ENCODE measurements around the gene BLID.
A peak's percentile ranks its signal among the peaks of the same experiment; 100 is the strongest.

Gene BLID

GRCh38 chr11:122115524-122116379 is at the start of gene BLID:
BLID (minus strand) TSS chr11:122116215; CDS start chr11:122115922, 293 bp downstream.
- peak; percentile 58 for DNase-seq (ENCODE audit: low read depth)

- no peak for DNase-seq (ENCODE audit: low read depth)
Observed at GRCh38 chr11:122163053-122163819, 47.2 kb upstream of the BLID start.

GRCh38 chr11:122162095-122162494 is 46.1 kb upstream of the BLID start:
- DNase-seq (ENCODE audit: low read depth), result peak; percentile 82

- DNase-seq (ENCODE audit: low read depth), result no peak
Observed at GRCh38 chr11:122160841-122161590, 45.0 kb upstream of the BLID start.

- no peak for DNase-seq (ENCODE audit: low read depth)
Observed at GRCh38 chr11:122159861-122160260, 43.8 kb upstream of the BLID start.

GRCh38 chr11:122159173-122159721 is 43.2 kb upstream of the BLID start:
- DNase-seq (ENCODE audit: low read depth), result peak; percentile 67

- DNase-seq (ENCODE audit: low read depth), result no peak
Observed at GRCh38 chr11:122158171-122158570, 42.2 kb upstream of the BLID start.

- DNase-seq (ENCODE audit: low read depth), result no peak
Observed at GRCh38 chr11:122157653-122158161, 41.7 kb upstream of the BLID start.

- peak; percentile 87 for DNase-seq (ENCODE audit: low read depth)
Observed at GRCh38 chr11:122156940-122157382, 40.9 kb upstream of the BLID start.

- DNase-seq (ENCODE audit: low read depth), result peak; percentile 61
Observed at GRCh38 chr11:122155765-122156527, 39.9 kb upstream of the BLID start.

- no peak for DNase-seq (ENCODE audit: low read depth)
Observed at GRCh38 chr11:122154994-122155393, 39.0 kb upstream of the BLID start.

GRCh38 chr11:122154227-122154626 is 38.2 kb upstream of the BLID start:
- DNase-seq (ENCODE audit: low read depth), result no peak

GRCh38 chr11:122153746-122154145 is 37.7 kb upstream of the BLID start:
- DNase-seq (ENCODE audit: low read depth), result no peak

- DNase-seq (ENCODE audit: low read depth), result no peak
Observed at GRCh38 chr11:122150216-122151124, 34.5 kb upstream of the BLID start.

- DNase-seq (ENCODE audit: low read depth), result no peak
Observed at GRCh38 chr11:122149202-122149601, 33.2 kb upstream of the BLID start.

- no peak for DNase-seq (ENCODE audit: low read depth)
Observed at GRCh38 chr11:122146475-122146874, 30.5 kb upstream of the BLID start.

- no peak for DNase-seq (ENCODE audit: low read depth)
Observed at GRCh38 chr11:122145715-122146274, 29.8 kb upstream of the BLID start.

- DNase-seq (ENCODE audit: low read depth), result no peak
Observed at GRCh38 chr11:122144752-122145151, 28.7 kb upstream of the BLID start.

GRCh38 chr11:122141725-122142124 is 25.7 kb upstream of the BLID start:
- no peak for DNase-seq (ENCODE audit: low read depth)

- DNase-seq (ENCODE audit: low read depth), result peak; percentile 53
Observed at GRCh38 chr11:122140500-122140899, 24.5 kb upstream of the BLID start.
